Measurements from ENCODE around the gene PRKN. TPM values are rescaled to one million over a fixed set of nuclear protein-coding genes. Genes with fewer than 3 reads are reported as not detected.

PRKN gene
- total RNA-seq, 1 donor from 2014 or later, result 5.7 TPM

DNA sequence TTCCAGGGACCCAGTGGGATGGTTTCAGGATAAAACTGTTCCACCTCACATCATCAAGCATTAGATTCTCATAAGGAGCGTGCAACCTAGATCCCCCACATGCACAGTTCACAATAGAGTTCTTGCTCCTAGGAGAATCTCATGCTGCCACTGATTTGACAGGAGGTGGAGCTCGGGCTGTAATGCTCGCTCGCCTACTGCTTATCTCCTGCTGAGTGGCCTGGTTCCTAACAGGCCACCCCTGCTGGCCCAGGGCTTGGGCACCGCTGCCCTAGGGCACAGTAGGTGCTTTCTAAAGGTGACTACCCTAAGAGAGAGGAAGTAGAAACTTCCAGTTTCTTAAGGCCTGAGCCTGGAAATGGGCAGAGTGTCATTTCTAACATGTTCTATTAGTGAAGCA is 656.9 kb downstream of the PRKN start:
- no peaks in the 10 kb centered on the region for H3K4me1 Mint-ChIP-seq (ENCODE audit: low read depth)
- H3K36me3 Mint-ChIP-seq (ENCODE audit: low read depth), result peaks cover 3% of the 10 kb centered on the region
- no peak overlapping the region for H3K4me3 Mint-ChIP-seq (ENCODE audit: unreplicated experiment)

DNA sequence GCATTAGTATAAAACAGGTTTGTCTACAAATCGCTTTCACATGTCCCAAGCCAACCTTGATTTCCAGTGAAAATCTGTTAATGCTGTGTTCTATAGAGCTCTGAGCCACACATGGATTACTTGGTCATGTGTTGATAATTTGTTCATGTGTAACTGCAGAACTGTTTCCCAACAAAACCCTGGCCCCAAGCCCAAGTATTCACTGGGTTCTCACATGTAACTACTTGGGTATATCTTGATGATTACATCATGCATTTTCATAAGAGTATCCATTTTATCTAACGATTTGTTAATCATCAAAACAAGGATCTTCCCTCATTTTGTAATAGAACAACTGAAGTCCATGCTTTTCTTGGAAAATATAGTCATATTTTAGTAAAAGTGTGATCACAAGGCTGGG is 657.6 kb downstream of the PRKN start:
- Mint-ChIP-seq H3K4me1 (ENCODE audit: low read depth) (no peaks in the 10 kb centered on the region), H3K36me3 (ENCODE audit: low read depth) (peaks cover 3% of the 10 kb centered on the region), H3K4me3 (ENCODE audit: unreplicated experiment) (no peak overlapping the region), H3K9me3 (ENCODE audit: low read depth) (peaks cover 20% of the 10 kb centered on the region), H3K27me3 (ENCODE audit: low read depth) (no peaks in the 10 kb centered on the region), H3K27ac (ENCODE audit: unreplicated experiment) (no peak overlapping the region)
- DNase-seq (ENCODE audit: low spot score), result no peak
- TF ChIP-seq, protein P1, sequence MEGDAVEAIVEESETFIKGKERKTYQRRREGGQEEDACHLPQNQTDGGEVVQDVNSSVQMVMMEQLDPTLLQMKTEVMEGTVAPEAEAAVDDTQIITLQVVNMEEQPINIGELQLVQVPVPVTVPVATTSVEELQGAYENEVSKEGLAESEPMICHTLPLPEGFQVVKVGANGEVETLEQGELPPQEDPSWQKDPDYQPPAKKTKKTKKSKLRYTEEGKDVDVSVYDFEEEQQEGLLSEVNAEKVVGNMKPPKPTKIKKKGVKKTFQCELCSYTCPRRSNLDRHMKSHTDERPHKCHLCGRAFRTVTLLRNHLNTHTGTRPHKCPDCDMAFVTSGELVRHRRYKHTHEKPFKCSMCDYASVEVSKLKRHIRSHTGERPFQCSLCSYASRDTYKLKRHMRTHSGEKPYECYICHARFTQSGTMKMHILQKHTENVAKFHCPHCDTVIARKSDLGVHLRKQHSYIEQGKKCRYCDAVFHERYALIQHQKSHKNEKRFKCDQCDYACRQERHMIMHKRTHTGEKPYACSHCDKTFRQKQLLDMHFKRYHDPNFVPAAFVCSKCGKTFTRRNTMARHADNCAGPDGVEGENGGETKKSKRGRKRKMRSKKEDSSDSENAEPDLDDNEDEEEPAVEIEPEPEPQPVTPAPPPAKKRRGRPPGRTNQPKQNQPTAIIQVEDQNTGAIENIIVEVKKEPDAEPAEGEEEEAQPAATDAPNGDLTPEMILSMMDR (IDR thresholded peaks at IDR 0.05), result no peak

More for the DNA sequence above, 656.9 kb downstream of the PRKN start:
- no peaks in the 10 kb centered on the region for H3K27me3 Mint-ChIP-seq (ENCODE audit: low read depth)
- no peak overlapping the region for H3K27ac Mint-ChIP-seq (ENCODE audit: unreplicated experiment)
- peaks cover 20% of the 10 kb centered on the region for H3K9me3 Mint-ChIP-seq (ENCODE audit: low read depth)
- TF ChIP-seq, protein P1 (IDR thresholded peaks at IDR 0.05), result no peak
- DNase-seq (ENCODE audit: low spot score), result no peak

DNA sequence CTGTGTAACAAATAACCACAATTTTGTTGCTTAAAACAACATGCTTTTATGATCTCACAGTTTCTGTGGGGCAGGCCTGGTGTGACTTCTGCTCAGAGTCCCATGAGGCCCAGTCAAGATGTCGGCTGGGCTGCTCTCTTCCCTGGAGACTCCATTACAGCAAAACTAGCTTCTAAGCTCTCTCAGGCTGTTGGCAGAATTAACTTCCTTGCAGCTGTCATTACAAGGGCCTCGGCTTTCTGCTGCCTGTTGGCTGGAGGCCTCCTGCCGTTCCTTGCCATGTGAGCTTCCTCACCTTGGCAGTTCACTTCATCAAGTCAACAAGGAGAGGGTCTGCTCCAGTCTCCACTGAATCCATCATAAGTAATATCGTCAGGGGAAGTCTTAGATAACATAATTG is 659.2 kb downstream of the PRKN start:
- Mint-ChIP-seq H3K4me1 (ENCODE audit: low read depth) (peaks cover 4% of the 10 kb centered on the region), H3K27ac (ENCODE audit: unreplicated experiment) (no peak overlapping the region), H3K4me3 (ENCODE audit: unreplicated experiment) (no peak overlapping the region), H3K9me3 (ENCODE audit: low read depth) (peaks cover 23% of the 10 kb centered on the region), H3K36me3 (ENCODE audit: low read depth) (peaks cover 3% of the 10 kb centered on the region), H3K27me3 (ENCODE audit: low read depth) (no peaks in the 10 kb centered on the region)
- no peak for DNase-seq (ENCODE audit: low spot score)
- TF ChIP-seq, protein P1 (IDR thresholded peaks at IDR 0.05), result no peak

DNA sequence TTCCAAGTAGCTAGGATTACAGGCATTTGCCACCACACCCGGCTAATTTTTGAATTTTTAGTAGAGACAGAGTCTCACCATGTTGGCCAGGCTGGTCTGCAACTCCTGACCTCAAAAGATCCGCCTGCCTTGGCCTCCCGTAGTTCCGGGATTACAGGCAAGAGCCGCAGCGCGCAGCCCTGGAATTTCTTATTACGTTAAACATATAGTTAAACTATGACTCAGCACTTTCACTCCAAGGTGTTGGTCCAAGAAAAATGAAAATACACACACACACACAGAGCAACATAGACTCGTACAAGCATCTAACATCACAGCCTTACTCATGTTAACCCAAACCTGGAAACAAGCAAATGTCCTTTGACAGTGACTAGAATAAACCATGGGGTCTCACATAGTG is 663.9 kb downstream of the PRKN start:
- Mint-ChIP-seq H3K4me3 (ENCODE audit: unreplicated experiment) (no peak overlapping the region), H3K9me3 (ENCODE audit: low read depth) (peaks cover 14% of the 10 kb centered on the region), H3K4me1 (ENCODE audit: low read depth) (peaks cover 24% of the 10 kb centered on the region), H3K27me3 (ENCODE audit: low read depth) (no peaks in the 10 kb centered on the region), H3K36me3 (ENCODE audit: low read depth) (peaks cover 3% of the 10 kb centered on the region), H3K27ac (ENCODE audit: unreplicated experiment) (no peak overlapping the region)
- TF ChIP-seq, protein P1 (IDR thresholded peaks at IDR 0.05), result no peak
- no peak for DNase-seq (ENCODE audit: low spot score)

DNA sequence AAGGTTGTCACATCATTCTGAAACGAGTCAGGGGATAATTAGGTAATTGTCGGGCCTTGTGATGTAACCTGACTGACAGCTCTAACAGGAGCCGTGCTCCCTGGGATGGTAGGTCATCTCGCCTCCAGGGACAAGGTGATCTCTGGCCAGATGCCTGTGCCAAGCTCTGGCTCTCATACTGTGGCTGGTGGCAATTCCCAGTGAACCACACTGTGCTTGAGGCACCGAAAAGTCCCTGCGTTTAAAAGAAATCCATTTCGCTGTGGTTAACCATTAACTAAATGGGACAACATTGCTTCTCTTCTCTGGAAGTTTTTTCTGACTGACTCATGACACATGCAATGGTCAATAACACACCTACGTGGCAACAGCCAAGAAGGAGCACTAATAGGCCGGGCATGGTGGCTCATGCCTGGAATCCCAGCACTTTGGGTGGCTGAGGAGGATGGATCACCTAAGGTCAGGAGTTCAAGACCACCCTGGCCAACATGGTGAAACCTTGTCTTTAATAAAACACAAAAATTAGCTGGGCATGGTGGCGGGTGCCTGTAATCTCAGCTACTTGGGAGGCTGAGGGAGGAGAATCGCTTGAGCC is 669.2 kb downstream of the PRKN start:
- H3K4me3 Mint-ChIP-seq (ENCODE audit: unreplicated experiment), result no peak overlapping the region
- H3K36me3 Mint-ChIP-seq (ENCODE audit: low read depth), result no peaks in the 10 kb centered on the region
- no peak for DNase-seq (ENCODE audit: low spot score)
- no peaks in the 10 kb centered on the region for H3K9me3 Mint-ChIP-seq (ENCODE audit: low read depth)
- TF ChIP-seq, protein P1 (IDR thresholded peaks at IDR 0.05), result no peak
- H3K27me3 Mint-ChIP-seq (ENCODE audit: low read depth), result no peaks in the 10 kb centered on the region
- peaks cover 43% of the 10 kb centered on the region for H3K4me1 Mint-ChIP-seq (ENCODE audit: low read depth)
- peak overlapping the region; percentile 66 for H3K27ac Mint-ChIP-seq (ENCODE audit: unreplicated experiment)
